Nephron (organoid): Measurements from ENCODE around the gene CYP4X1.
"Not testable (repeated sequence)": the region's sequence is repeated elsewhere in the genome, so short reads cannot be mapped to it uniquely, and the experiment has no call there.

Source experiments
- H3K27ac Mint-ChIP-seq, 3 experiments: 2 replicates each; pipeline ENCODE4 v1.8.0; 2020; ENCODE audit warnings: mixed read lengths in 3 of 3, mild to moderate bottlenecking in 2 of 3, moderate library complexity in 1 of 3
- H3K27me3 Mint-ChIP-seq: 2 replicates; pipeline ENCODE4 v1.8.0; 2021; ENCODE audit warnings: low read depth, mild to moderate bottlenecking, moderate library complexity, mixed read lengths
- H3K36me3 Mint-ChIP-seq: 2 replicates; pipeline ENCODE4 v1.8.0; 2020; ENCODE audit warnings: low read depth, mixed read lengths
- H3K4me1 Mint-ChIP-seq: 2 replicates; pipeline ENCODE4 v1.8.0; 2020; ENCODE audit warnings: mixed read lengths
- H3K4me3 Mint-ChIP-seq, 3 experiments: 2 replicates each; pipeline ENCODE4 v1.8.0; 2020; ENCODE audit warnings: mild to moderate bottlenecking in 3 of 3, mixed read lengths in 3 of 3, moderate library complexity in 2 of 3
- H3K9me3 Mint-ChIP-seq: 2 replicates; pipeline ENCODE4 v1.8.0; 2020; ENCODE audit warnings: mixed read lengths
- TF ChIP-seq, protein P1 (sequence below), 3 experiments: fragments of 200-600 bp; sonication (generic); IDR thresholded peaks; one replicate each; pipeline ENCODE4 v1.5.0; 2021; ENCODE audit warnings: antibody characterized with exemption in 3 of 3; ENCODE audit not compliant: unreplicated experiment in 3 of 3

The CYP4X1 gene

DNA sequence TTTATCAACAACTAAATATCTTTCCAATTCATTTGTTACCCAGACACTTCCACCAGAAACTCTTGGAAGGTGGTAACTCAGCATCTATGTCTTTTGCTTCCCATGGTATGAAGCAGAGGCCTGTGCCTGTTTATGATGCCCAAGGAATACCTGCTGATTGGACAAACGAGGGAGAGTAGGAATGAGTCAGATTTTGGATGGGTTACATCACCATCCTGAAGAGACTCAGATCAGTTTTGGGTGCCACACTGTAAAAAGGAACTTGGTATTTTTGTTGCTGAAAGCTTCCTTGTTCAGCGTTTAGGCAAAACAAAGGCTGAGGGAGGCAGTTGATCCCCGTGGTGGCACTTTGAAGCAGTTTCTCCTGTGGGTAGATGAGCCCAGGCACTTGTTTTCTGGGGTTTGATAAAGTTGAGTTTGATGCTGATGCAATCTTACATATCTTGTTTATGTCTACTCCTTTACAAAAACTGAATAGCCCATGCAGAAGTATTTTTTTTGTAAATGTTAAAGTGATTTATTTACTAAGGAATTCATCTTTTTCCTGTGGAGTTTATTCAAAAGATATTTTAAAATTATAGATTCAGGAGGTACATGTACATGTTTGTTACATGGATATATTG, 26.7 kb upstream of the CYP4X1 start:
- H3K36me3 Mint-ChIP-seq = no peaks in the 10 kb centered on the region
- TF ChIP-seq, protein P1, sequence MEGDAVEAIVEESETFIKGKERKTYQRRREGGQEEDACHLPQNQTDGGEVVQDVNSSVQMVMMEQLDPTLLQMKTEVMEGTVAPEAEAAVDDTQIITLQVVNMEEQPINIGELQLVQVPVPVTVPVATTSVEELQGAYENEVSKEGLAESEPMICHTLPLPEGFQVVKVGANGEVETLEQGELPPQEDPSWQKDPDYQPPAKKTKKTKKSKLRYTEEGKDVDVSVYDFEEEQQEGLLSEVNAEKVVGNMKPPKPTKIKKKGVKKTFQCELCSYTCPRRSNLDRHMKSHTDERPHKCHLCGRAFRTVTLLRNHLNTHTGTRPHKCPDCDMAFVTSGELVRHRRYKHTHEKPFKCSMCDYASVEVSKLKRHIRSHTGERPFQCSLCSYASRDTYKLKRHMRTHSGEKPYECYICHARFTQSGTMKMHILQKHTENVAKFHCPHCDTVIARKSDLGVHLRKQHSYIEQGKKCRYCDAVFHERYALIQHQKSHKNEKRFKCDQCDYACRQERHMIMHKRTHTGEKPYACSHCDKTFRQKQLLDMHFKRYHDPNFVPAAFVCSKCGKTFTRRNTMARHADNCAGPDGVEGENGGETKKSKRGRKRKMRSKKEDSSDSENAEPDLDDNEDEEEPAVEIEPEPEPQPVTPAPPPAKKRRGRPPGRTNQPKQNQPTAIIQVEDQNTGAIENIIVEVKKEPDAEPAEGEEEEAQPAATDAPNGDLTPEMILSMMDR (IDR thresholded peaks at IDR 0.05; ENCODE audit: unreplicated experiment in 3 of 3) = no peak

DNA sequence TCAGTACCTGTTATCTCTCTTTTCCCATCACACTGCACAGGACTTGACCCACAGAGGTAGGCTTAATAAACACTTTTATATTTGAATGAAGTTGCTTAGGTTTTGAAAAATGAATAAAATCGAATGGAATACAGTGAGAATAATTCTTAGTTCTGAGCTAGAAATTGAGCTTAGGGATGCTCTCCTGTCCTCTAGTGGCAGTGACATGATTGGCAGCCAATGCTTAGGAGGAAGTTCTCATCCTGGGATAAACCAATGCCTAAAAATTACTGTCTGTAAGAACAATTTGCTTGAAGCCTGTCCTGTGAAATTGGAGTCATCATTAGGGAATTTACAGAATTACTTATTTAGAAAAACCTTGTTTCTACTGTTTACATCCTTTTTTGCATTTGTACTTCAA, 21.3 kb upstream of the CYP4X1 start:
- H3K36me3 Mint-ChIP-seq = no peaks in the 10 kb centered on the region
- no peak overlapping the region for H3K4me3 Mint-ChIP-seq
- no peaks in the 10 kb centered on the region for H3K4me1 Mint-ChIP-seq
- peaks cover 3% of the 10 kb centered on the region for H3K9me3 Mint-ChIP-seq
- H3K27ac Mint-ChIP-seq = no peak overlapping the region
- peaks cover 25% of the 10 kb centered on the region for H3K27me3 Mint-ChIP-seq
- TF ChIP-seq, protein P1 (IDR thresholded peaks at IDR 0.05; ENCODE audit: unreplicated experiment in 3 of 3) = peak; percentile 36 to 46 (median 43)

More for the DNA sequence above, 26.7 kb upstream of the CYP4X1 start:
- no peaks in the 10 kb centered on the region for H3K9me3 Mint-ChIP-seq
- no peak overlapping the region for H3K27ac Mint-ChIP-seq
- H3K27me3 Mint-ChIP-seq = peaks cover 24% of the 10 kb centered on the region
- no peak overlapping the region for H3K4me3 Mint-ChIP-seq
- no peaks in the 10 kb centered on the region for H3K4me1 Mint-ChIP-seq

GRCh38 chr1:47003896-47004403, 19.5 kb upstream of the CYP4X1 start:
- Mint-ChIP-seq H3K36me3 (no peaks in the 10 kb centered on the region), H3K4me3 (no peak overlapping the region), H3K27me3 (peaks cover 22% of the 10 kb centered on the region), H3K9me3 (peaks cover 10% of the 10 kb centered on the region), H3K4me1 (no peaks in the 10 kb centered on the region), H3K27ac (no peak overlapping the region)
- TF ChIP-seq, protein P1 (IDR thresholded peaks at IDR 0.05; ENCODE audit: unreplicated experiment in 3 of 3) = no peak

DNA sequence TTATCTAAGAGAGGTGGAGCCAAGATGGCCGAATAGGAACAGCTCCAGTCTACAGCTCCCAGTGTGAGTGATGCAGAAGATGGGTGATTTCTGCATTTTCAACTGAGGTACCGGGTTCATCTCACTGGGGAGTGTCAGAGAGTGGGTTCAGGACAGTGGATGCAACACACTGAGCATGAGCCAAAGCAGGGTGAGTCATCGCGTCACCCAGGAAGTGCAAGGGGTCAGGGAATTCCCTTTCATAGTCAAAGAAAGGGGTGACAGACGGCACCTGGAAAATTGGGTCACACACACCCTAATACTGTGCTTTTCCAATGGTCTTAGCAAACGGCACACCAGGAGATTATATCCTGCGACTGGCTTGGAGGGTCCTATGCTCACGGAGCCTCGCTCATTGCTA, 17.0 kb upstream of the CYP4X1 start:
- not testable (repeated sequence) for H3K4me3 Mint-ChIP-seq, H3K4me1 Mint-ChIP-seq, H3K27ac Mint-ChIP-seq

GRCh38 chr1:47013293-47013692, 10.2 kb upstream of the CYP4X1 start:
- no peaks in the 10 kb centered on the region for H3K36me3 Mint-ChIP-seq
- peak overlapping the region; percentile 46 to 95 (median 83) for H3K27ac Mint-ChIP-seq
- peaks cover 8% of the 10 kb centered on the region for H3K27me3 Mint-ChIP-seq
- TF ChIP-seq, protein P1 (IDR thresholded peaks at IDR 0.05; ENCODE audit: unreplicated experiment in 3 of 3) = no peak
- no peak overlapping the region for H3K4me3 Mint-ChIP-seq
- H3K9me3 Mint-ChIP-seq = peaks cover 8% of the 10 kb centered on the region
- peaks cover 2% of the 10 kb centered on the region for H3K4me1 Mint-ChIP-seq

More for the DNA sequence above, 17.0 kb upstream of the CYP4X1 start:
- peaks cover 20% of the 10 kb centered on the region for H3K27me3 Mint-ChIP-seq
- peaks cover 15% of the 10 kb centered on the region for H3K9me3 Mint-ChIP-seq
- H3K36me3 Mint-ChIP-seq = not testable (repeated sequence)

DNA sequence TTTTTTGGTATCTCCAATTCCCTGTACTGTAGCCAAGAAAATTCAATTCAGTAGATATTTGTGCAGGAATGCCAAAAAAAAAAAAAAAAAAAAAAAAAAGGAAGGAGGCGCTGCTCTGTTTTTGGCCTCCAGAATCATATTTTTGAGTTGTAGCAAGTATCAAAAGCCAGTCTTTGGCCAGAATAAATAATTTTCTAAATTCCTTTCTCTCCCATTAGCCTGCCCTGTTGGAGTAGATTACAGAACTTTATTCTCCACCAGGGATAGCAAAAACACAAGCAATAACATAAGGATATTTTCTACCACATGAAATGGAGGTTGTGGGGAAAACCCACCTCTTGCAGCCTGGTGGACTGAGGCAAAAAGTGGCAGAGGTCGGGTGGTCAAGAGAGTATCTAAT, 2.4 kb upstream of the CYP4X1 start:
- H3K36me3 Mint-ChIP-seq = no peaks in the 10 kb centered on the region
- TF ChIP-seq, protein P1 (IDR thresholded peaks at IDR 0.05; ENCODE audit: unreplicated experiment in 3 of 3) = no peak

More for the DNA sequence above, 2.4 kb upstream of the CYP4X1 start:
- peak overlapping the region in 1 of 3 experiments; percentile 57 for H3K4me3 Mint-ChIP-seq
- no peaks in the 10 kb centered on the region for H3K9me3 Mint-ChIP-seq
- H3K4me1 Mint-ChIP-seq = peaks cover 33% of the 10 kb centered on the region
- H3K27me3 Mint-ChIP-seq = peaks cover 46% of the 10 kb centered on the region
- H3K27ac Mint-ChIP-seq = peak overlapping the region in 2 of 3 experiments; percentile 70 to 93
